Neural crest cell (in vitro differentiated cells): Measurements from ENCODE around the gene NCBP2. TPM values are rescaled to one million over a fixed set of nuclear protein-coding genes. Genes with fewer than 3 reads are reported as not detected.

Experiments used
- DNase-seq: peaks from one replicate; pipeline ENCODE4 v3.0.0; 2021; ENCODE audit warnings: low read depth, mixed read lengths, low spot score
- H3K27ac Mint-ChIP-seq: one replicate; pipeline ENCODE4 v1.8.0; 2021; ENCODE audit warnings: mild to moderate bottlenecking, mixed read lengths; ENCODE audit not compliant: unreplicated experiment
- H3K27me3 Mint-ChIP-seq: 2 replicates; pipeline ENCODE4 v1.8.0; 2021; ENCODE audit warnings: low read depth, mild to moderate bottlenecking, mixed read lengths
- H3K36me3 Mint-ChIP-seq: 2 replicates; pipeline ENCODE4 v1.8.0; 2021; ENCODE audit warnings: low read depth, mild to moderate bottlenecking, mixed read lengths
- H3K4me1 Mint-ChIP-seq: 2 replicates; pipeline ENCODE4 v1.8.0; 2021; ENCODE audit warnings: mixed read lengths
- H3K4me3 Mint-ChIP-seq: one replicate; pipeline ENCODE4 v1.8.0; 2021; ENCODE audit warnings: mild to moderate bottlenecking, mixed read lengths
- H3K9me3 Mint-ChIP-seq: 2 replicates; pipeline ENCODE4 v1.8.0; 2021; ENCODE audit warnings: mixed read lengths
- CTCF ChIP-seq: fragments of 200-600 bp; sonication (generic); conservative IDR thresholded peaks from 2 replicates; pipeline ENCODE4 v1.5.0; 2021; ENCODE audit warnings: antibody characterized with exemption, mild to moderate bottlenecking
- total RNA-seq: library from RNA; stranded (reverse); gene quantifications from 2 replicates; pipeline ENCODE4 v1.2.1, GENCODE V29; 2021

Gene NCBP2
- total RNA-seq, 1 donor from 2014 or later: 117 TPM

- Mint-ChIP-seq H3K4me1 (no peaks in the 10 kb centered on the region), H3K4me3 (no peak overlapping the region), H3K36me3 (peaks cover 19% of the 10 kb centered on the region), H3K27ac (no peak overlapping the region), H3K27me3 (no peaks in the 10 kb centered on the region), H3K9me3 (no peaks in the 10 kb centered on the region)
- DNase-seq: no peak
- TF ChIP-seq CTCF: no peak
Observed at GRCh38 chr3:196931828-196932587, 10.3 kb downstream of the NCBP2 start.

GRCh38 chr3:196931157-196931556 is 11.2 kb downstream of the NCBP2 start:
- H3K27me3 Mint-ChIP-seq: no peaks in the 10 kb centered on the region
- H3K4me1 Mint-ChIP-seq: no peaks in the 10 kb centered on the region
- no peak overlapping the region for H3K27ac Mint-ChIP-seq
- no peak for DNase-seq
- H3K4me3 Mint-ChIP-seq: no peak overlapping the region
- H3K9me3 Mint-ChIP-seq: no peaks in the 10 kb centered on the region
- H3K36me3 Mint-ChIP-seq: peaks cover 13% of the 10 kb centered on the region
- TF ChIP-seq CTCF: no peak

GRCh38 chr3:196927571-196928453 is 14.5 kb downstream of the NCBP2 start:
- Mint-ChIP-seq H3K27me3 (no peaks in the 10 kb centered on the region), H3K36me3 (peaks cover 2% of the 10 kb centered on the region), H3K4me1 (no peaks in the 10 kb centered on the region), H3K9me3 (no peaks in the 10 kb centered on the region), H3K4me3 (no peak overlapping the region), H3K27ac (no peak overlapping the region)
- no peak for TF ChIP-seq CTCF
- no peak for DNase-seq

- Mint-ChIP-seq H3K36me3 (peaks cover 11% of the 10 kb centered on the region), H3K4me1 (no peaks in the 10 kb centered on the region), H3K27ac (no peak overlapping the region), H3K4me3 (no peak overlapping the region), H3K27me3 (no peaks in the 10 kb centered on the region), H3K9me3 (no peaks in the 10 kb centered on the region)
- no peak for DNase-seq
- no peak for TF ChIP-seq CTCF
Observed at GRCh38 chr3:196920733-196921132, 21.6 kb downstream of the NCBP2 start.

GRCh38 chr3:196918968-196919367 is 23.4 kb downstream of the NCBP2 start:
- H3K4me3 Mint-ChIP-seq: no peak overlapping the region
- no peak for DNase-seq
- peaks cover 27% of the 10 kb centered on the region for H3K36me3 Mint-ChIP-seq
- no peaks in the 10 kb centered on the region for H3K4me1 Mint-ChIP-seq
- H3K27ac Mint-ChIP-seq: no peak overlapping the region
- H3K9me3 Mint-ChIP-seq: no peaks in the 10 kb centered on the region
- TF ChIP-seq CTCF: no peak
- H3K27me3 Mint-ChIP-seq: no peaks in the 10 kb centered on the region
